Ammon's horn (tissue), 1 donor: Measurements from ENCODE around the gene IHH.
A peak's percentile ranks its signal among the peaks of the same experiment; 100 is the strongest.

ENCODE experiments used
- DNase-seq: peaks from one replicate; pipeline ENCODE4 v3.0.0-alpha.2; 2016; ENCODE audit warnings: low spot score

Gene IHH

DNA sequence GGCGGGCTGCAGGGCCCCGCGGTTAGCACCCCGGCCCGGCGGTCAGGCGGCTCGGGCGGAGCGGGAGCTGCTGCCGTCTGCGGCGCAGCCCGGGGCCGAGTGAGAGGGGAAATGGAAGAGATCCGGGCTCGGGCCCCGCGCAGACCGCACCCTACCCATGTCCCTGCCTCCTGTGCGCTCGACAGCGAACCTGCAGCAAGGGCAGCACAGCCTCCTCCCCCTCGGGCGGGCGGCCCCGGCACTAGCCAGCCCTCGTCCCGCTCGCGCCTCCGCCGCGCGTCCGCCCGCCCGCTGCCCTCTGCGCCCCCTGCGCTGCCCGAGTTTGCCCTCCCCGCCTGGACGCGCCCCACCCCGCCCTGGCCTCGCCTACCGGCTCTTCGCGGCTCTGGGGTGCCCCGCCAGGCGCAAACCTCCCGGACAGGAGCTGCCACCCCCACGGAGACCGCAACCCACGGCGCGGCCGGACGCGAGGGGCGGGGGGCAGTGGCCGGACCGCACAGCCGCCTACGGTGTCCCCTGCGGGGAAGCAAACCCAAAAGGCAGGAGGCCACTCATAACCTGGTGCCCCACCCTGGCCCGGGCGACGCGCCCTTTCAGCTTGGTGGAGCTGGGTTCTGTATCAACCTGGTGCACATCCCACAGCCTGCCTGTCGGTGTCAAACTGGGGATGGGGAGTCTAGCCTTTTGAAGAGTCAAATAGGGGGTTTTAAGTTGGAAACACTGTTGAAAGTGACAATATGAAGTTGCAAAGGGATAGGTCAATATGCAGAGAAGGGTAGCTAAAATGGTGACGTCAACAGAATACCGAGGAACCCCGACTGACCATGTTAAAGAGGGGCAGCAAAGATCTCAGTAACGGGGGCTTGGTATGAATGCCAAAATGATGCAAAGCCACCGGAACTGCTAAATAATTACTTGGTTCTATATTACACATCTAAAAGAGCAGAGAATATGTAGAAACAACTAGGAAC is at the start of gene IHH:
TSS of gene IHH (minus strand) at position 101 of the 971 bp plus-strand sequence. CDS start 454 bp downstream, outside the sequence.
- no peak for DNase-seq

DNA sequence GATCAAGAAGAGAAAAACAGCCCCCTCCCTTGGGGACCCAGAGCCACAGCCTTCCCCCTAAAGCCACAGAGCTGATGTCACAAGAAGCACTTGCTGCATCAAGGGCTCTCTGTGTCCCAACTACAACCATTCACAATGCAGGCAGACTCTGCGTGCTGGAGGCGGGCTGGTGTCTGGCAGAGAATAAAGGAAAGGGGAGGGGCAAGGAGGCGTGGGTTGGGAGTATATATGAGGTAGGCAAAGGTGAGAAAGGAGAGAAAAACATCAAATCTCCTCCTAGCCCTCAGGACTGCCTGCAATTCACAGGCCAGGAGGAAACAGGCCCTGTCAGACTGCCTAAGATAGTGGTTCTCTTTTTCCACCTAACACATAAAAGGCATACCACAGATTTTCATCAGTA is 48.8 kb upstream of the IHH start:
- DNase-seq: no peak

DNA sequence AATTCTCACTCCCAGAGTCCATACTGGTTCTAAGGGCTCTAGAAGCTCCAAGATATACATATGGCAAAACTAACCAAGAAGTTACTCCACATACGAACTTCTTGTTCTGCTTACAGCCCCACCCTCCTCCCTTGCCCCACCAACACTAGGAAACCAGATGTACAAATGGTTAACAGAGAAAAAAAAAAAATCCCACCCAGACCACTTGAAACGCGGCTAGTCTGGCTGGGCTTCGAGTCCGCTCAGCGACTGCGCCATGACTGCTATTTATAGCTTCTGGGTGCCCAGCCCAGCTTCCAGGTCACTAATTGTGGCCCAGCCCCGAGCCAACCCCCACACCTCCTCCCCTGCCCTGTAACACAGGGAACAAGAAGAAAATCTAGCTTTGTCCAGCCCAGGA is 47.0 kb upstream of the IHH start:
- DNase-seq: no peak

DNA sequence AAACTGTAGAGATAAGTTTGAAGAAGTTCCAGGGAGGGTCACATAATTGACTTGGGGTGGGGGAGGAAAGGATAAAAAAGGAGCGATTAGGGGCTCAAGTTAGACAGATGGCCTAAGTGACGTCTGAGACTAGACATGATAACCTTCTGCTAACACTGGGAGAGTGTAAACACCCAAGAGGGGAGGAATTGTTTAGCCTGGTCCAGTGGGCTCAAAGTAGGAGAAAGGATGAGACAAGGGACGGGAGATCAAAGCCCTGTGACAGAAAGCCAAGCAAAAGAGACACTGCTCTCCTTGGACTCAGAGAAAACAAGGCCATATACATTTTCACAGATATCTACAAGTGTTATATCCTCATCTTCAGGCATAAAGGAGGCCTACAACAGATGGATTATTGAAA is 45.5 kb upstream of the IHH start:
- no peak for DNase-seq

DNA sequence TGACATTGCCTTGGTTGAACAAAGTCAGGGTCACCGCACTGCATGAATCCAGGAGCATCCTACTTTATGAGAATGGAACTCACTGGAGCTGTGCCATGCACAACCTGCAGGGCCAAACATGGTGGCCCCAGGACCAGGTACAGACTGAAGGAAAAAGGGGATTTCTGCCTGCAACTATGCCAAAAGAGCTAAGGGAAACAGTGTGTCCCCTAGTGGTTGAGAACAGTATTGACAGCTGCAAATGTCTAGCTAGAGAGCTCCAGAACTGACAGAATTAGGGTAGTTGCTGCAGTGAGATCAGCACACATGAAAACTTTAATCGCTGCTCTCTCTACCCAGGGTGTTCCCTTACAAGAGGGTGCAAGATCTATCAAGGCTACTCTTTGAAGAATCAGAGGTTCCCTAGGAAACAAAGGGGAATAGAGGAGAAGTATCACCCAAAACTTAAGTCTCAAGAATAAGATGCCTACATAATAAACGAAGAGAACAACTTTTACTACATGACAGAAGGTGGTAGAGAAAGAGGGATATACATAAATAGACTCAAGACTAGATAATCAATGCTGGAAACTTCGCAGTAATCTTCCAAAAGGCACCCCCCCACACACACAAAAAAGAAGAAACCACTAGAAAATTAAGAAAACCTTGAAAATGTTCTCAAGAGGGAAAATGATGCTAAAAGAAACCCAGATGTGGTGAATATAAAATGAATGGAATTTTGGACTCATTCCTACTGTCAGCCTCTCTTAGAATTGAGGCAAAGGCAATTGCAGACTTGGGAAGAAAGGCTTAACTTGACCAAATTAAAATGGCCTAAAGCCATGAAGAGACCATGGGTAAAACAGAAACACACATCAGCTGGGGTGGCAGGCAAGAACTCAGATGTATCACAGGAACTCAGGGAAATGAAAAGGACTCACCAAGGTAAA is 43.6 kb upstream of the IHH start:
- peak; percentile 16 for DNase-seq

DNA sequence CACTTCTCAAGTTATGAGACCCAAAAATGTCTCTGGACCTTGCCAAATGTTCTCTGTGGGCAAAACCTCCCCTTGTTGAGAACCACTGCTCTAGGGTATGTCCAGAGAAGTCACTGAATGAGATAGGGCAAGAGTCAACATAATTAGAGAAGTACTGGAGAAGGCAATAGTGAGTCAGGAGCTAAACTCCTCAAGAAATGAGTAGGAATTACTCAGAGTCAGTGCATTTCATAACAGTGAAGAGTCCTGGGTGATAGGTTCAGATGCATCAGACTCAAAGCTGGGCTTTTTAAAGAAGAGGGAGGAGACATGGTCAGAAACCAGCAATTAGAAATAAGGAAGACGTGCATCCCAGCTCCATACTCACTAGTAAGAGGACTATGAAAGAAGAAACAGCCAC is 38.6 kb upstream of the IHH start:
- no peak for DNase-seq

DNA sequence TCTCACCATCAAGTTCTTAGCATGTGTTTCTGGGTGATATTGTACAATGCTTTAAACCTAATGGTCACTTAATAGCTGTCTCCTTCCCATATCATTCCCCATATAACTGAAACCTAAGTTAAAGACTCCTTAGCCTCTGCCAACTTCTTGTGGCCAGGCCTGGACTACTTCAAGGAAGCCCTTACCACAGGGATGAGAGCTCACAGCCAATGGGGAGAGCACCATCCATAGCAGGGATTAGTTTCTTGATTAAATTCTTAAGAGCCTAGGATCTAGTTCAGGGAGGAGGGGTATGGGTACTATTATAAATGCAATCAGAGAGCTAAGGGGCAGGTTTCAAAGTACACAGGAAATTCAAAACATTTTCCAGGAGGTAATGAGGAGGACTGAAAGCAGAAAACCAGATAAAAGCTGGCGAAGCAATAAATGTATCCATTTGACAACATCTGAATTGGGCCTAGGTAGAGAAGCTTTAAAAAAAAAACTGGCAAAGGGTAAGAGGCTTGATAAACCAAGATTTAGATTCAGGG is 34.8 kb upstream of the IHH start:
- no peak for DNase-seq

DNA sequence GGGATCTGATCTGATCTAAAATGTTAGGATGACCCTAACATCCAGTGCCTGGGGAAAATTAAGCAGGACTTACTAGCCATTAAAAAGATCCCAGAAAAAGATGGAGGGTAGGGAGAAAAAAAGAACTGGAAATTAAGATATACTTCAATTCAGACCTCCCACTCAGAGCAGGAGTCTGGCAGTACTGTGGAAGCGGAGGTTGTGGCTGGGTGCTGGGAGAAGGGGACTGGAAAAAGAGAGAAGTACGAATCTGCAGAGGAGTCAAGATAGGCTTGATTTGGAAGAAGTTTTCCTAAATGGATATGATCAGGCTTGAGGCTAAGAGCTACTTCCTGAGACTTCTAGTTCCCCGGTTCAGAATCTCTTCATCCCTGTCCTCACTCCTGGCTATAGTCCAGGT is 33.5 kb upstream of the IHH start:
- no peak for DNase-seq

DNA sequence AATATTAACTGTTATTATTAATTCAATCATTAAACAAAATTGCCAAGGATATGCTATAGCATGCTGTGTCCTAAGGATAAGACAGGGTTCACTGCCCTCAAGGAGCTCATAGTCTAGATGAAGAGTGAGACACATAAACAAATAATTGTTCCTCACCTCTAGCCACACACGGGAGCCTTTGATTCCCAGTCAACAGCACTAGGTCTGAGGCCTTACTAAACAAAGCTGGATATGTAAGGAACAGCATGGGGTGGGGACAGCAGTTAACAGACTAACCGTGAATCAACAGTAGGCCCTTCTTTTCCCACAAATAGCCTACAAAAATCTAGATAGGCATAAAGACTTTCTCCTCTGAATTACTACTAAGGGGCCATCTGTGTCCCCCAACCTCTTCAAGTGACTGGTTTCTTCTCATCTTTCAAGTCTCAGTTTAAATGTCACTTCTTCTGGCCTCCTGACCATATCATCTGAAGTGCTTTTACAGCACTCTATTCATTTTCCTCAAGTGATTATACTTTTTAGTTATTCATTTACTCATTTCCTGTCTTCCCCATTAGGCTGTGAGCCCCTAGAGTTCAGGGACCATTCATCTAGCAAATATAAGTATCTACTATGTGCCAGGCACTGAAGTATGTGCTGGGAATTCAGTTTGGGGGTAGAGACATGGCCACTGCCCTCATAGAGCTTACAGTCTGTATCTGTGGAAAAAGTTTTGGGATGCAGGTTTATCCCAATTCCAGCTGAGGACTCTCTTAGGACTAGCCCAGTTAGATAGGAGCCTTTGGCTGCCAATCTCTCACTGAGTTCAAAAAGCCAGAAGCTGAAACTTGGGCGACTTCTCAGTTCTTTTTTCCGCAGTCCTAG is 29.9 kb upstream of the IHH start:
- no peak for DNase-seq

DNA sequence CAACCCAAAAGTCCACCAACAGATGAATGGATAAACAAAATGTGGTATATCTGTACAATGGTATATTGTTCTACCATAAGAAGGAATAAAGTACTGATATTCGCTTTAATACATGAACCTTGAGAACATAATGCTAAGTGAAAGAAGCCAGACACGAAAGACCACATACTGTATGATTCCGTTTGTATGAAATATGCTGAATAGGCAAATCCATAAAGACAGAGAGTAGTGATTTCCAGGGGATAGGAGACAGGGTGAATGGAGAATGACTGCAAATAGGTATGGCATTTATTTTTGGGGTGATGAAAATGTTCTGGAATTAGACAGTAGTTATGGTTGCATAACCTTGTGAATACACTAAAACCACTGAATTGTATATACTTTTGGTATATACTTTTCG is 28.6 kb upstream of the IHH start:
- no peak for DNase-seq

DNA sequence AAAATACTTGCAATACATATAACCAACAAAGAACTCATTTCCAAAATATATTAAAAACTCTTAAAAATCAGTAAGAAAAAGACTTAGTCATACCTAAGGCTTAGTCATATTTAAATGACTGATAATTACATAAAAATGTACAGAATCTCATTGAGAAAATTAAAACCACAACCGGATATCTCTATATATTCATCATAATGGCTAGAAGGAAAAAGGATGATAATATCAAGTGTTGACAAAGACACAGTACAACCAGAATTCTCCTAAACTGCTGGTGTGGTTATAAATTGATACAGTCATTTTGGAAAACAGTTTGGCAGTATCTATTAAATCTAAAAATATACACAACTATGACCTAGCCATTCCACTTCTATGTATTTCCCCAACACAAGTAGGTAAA is 27.1 kb upstream of the IHH start:
- no peak for DNase-seq

DNA sequence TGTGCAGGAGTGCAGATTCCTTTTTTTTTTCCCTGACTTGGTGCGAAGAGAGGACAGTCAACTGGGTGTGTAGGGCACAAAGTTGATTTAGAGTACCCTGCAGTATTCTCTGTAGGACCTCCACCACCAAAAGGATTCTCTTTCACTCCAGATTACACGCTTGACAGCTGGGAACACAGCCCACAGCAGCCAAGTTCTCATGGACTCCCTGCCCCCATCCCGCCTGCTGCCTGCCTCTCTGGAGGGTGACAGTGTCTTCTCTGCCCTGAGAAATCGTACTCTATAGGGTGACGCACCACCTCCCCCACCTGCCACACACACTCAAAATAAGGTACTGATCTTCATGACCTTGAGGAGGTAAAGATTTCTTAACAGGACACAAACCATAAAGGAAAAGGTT is 26.6 kb upstream of the IHH start:
- DNase-seq: no peak

DNA sequence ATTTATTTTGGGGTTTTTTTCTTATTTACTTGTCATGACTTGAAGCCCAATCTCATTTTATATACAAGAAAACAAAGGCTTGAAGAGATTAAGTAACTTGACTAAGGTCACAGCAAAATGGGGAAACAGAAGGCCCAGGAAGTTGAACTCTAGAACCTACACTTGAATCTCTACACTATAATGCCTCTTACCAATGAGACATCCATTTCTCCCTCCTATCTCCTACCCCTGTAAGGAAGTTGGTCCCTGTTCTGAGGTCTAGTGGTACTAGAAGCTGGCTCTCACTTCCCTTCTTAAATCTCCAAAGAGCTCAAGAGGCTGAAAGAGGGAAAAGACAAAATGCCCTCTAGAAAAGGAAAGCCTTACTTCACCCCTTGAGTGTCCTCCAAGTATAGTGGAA is 25.5 kb upstream of the IHH start:
- no peak for DNase-seq

DNA sequence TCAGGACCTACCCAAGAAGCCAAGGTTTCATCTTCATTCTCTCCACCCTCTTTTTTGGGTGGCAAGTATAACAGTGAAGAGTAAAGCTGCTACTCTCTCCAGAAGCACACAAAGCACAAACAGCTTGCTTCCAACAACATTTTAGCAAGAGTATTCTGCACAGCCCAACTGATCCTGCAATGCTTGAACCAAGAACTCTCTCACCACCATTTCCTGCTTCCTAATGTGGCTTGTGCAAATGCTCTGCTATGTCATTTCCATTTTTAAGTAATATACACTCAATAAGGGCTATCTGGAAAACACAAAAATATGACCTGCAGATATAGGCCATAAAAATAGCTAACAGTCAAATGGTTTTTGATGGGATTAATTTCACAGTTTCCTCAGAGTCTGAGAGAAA is 24.1 kb upstream of the IHH start:
- no peak for DNase-seq

DNA sequence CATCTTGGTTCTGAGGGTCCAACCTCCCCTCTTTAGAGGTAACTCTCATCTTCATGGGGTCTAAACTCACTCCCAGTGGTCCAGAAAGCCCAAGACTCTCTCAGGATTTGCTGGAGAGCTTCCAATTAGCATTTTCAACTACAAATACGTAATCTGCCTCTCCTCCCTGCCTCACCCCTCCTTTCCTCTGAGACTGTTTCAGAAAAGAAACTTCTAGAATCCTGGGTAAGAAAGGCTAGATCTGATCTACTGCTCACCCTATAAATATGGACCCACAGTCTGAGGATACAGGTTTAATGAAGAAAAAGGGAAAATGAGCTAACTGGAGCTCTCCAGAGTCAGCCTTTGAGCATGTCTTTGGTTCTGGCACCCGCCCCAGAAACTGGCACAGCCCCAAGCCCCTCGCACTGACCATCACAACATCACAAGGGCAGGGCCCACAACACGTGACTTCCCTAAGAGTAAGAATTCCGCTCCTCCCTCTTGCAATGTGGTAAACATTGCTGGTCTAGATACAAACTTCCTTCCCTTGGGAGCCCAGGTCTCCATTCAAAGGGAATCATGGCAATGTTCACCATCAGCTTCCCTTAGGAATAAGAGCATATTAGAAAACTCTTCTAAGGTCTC is 21.7 kb upstream of the IHH start:
- no peak for DNase-seq

DNA sequence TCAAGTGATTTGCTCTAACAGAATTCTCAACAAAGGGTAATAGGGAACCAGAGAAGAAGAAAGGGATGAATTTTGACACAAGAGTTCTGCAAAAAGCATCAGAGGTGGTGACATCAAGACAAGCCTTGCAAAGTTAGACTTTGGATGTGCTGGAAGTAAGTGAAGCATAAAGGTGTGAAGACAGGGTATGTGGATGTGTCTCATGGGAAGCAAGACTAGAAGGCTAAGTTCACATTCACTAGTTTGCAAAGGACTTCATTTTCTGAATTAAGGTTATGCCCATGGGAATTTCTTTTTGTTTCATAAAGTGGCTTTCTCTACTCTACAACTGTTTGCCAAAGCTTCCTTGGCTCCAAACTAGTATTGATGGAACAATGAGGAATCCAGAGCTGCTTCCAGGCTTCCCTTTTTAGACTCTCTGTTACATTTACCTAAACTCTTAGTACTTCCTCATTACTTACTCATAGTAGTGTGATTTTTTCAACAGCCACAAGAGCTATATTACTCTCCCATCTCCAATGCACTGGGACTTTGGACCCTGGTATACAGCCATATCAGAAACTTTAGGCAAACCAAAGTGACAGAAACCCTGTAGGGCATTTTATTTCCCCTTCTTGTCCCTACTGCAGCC is 21.1 kb upstream of the IHH start:
- no peak for DNase-seq

DNA sequence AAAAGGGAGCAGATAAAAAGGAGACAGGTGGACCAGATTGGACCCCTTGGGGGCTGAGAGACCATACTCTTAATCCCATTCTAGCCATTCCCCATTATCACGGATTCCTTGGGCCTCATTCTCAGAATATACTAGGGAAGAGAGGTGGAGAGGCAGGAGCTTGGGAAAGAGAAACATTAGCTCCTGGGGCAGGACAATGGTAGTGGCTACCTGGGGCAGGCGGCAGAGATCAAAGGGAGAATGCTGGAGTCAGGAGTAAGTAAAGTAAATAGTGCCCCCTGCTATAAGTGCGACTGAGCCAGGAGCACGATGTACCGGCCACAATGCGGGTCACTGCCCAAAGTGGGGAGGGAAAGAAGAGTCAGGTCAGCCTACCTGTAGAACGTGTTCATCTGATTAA is 20.4 kb upstream of the IHH start:
- DNase-seq: no peak

DNA sequence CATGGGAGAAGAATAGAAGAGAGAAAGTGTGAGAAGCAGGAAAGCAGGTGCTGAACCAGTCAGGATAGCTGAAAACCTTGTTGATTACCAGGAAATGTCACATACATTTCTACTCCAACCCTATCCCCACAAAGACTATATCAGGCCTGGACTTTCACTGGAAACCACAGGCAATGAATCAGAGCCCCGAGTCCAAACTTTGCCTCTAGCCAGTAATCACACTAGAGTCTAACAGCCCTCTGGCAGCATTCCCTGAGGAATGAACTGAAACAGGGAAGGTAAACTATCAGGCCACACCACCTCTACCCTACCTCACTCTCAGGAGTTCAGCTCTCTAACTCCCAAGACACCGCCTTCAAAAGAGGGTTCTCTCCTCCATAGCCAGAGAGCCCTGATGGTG is 18.7 kb upstream of the IHH start:
- no peak for DNase-seq

DNA sequence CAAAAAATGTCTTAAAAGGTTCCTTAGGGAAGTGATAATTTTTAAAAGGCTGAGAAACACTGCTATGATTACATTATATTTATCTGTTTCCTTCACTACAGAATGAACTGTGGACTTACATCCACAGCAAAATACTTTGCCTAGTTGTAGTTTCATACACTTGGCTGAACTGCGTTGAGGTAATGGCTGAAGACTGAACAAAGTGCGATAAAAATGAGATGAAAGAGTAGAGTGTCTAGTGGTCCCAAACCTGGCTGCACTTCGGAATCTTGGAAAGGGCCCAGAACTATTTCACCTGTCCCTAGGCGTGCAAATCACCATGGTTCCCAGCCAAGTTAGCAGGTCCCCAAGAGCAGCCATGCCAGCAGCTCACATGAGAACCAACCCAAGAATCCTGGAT is 18.2 kb upstream of the IHH start:
- DNase-seq: no peak

DNA sequence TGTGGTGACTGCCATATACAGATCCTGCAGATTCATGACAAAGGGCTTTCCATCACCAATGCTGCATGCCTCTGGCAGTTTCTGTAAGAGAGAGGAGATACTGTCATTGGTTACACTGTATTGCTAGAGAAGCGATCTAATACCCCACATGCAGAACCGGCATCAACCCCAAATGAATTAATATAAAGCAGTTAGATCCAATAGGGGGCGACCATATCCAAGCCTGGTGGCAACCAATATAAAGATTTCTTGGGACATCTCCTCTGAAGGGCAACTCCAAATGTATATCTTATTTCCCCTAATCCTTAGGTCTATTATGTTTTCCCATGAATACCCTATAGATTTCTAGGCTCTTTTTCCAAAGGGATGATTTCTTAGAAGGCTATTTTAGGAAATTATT is 17.4 kb upstream of the IHH start:
- no peak for DNase-seq

DNA sequence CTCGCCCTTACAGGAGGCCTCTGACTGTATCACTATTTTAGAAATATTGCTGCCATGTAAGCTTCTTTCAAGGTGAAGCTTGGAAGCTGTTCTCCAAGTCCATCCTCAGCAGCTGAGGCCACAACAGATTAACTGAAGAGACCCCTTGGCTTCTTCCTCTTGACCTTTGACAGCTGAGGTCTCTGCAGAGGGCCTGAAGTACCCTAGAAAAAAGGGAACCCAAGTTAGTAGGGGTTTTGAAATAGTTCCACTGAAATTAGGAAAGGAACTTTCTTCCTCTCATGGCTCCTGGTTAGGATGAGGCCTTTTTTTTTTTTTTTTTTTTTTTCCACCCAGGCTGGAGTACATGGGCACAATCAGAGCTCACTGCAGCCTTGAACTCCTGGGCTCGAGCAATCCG is 15.5 kb upstream of the IHH start:
- DNase-seq: no peak
